ENCODE results near the gene WDR81.

WDR81 gene

GRCh38 chr17:1776857-1777256 lies 52.4 kb downstream of the WDR81 start:
- no peaks in the 10 kb centered on the region for H3K4me1 ChIP-seq (ENCODE audit: insufficient read depth, low read length, severe bottlenecking)
- no peak overlapping the region for H3K4me2 ChIP-seq (ENCODE audit: low read length)
- peaks cover 55% of the 10 kb centered on the region for H3K36me3 ChIP-seq (ENCODE audit: insufficient read depth, low read length)

GRCh38 chr17:1779571-1780131 lies 55.1 kb downstream of the WDR81 start:
- TF ChIP-seq EZH2 (IDR thresholded peaks at IDR 0.05; ENCODE audit: borderline replicate concordance, low read length) = no peak
- TF ChIP-seq CTCF (IDR thresholded peaks at IDR 0.05; ENCODE audit: low read length) = no peak
- Histone ChIP-seq H3K79me2 (ENCODE audit: insufficient read depth, low read length) (no peaks in the 10 kb centered on the region), H3K4me1 (ENCODE audit: insufficient read depth, low read length, severe bottlenecking) (peaks cover 21% of the 10 kb centered on the region), H2AFZ (ENCODE audit: low read length) (no peak overlapping the region), H3K9ac (ENCODE audit: low read length) (no peak overlapping the region), H3K36me3 (ENCODE audit: insufficient read depth, low read length) (peaks cover 82% of the 10 kb centered on the region), H3K27me3 (ENCODE audit: insufficient read depth, low read length) (no peaks in the 10 kb centered on the region), H3K4me3 (ENCODE audit: low read depth, low read length, poor library complexity, severe bottlenecking) (no peak overlapping the region), H3F3A (ENCODE audit: insufficient read depth, low read length) (no peaks in the 10 kb centered on the region), H3K27ac (ENCODE audit: low read depth, low read length, poor library complexity, severe bottlenecking) (no peak overlapping the region), H4K20me1 (ENCODE audit: insufficient read depth, low read length) (no peaks in the 10 kb centered on the region), H3K9me3 (ENCODE audit: low read length) (no peaks in the 10 kb centered on the region), H3K4me2 (ENCODE audit: low read length) (no peak overlapping the region), H3K9me2 (ENCODE audit: low read depth, low read length) (no peaks in the 10 kb centered on the region)

More at GRCh38 chr17:1776857-1777256, 52.4 kb downstream of the WDR81 start:
- Histone ChIP-seq H3K27me3 (ENCODE audit: insufficient read depth, low read length) (no peaks in the 10 kb centered on the region), H3K79me2 (ENCODE audit: insufficient read depth, low read length) (no peaks in the 10 kb centered on the region), H3K9me3 (ENCODE audit: low read length) (no peaks in the 10 kb centered on the region), H3K27ac (ENCODE audit: low read depth, low read length, poor library complexity, severe bottlenecking) (no peak overlapping the region), H3K9ac (ENCODE audit: low read length) (no peak overlapping the region), H3K4me3 (ENCODE audit: low read depth, low read length, poor library complexity, severe bottlenecking) (no peak overlapping the region), H2AFZ (ENCODE audit: low read length) (no peak overlapping the region), H4K20me1 (ENCODE audit: insufficient read depth, low read length) (no peaks in the 10 kb centered on the region), H3K9me2 (ENCODE audit: low read depth, low read length) (no peaks in the 10 kb centered on the region), H3F3A (ENCODE audit: insufficient read depth, low read length) (peaks cover 10% of the 10 kb centered on the region; the same call in 1 of the 2 replicates)
- TF ChIP-seq CTCF (IDR thresholded peaks at IDR 0.05; ENCODE audit: low read length) (no peak), EZH2 (IDR thresholded peaks at IDR 0.05; ENCODE audit: borderline replicate concordance, low read length) (no peak)

GRCh38 chr17:1782171-1782567 lies 57.7 kb downstream of the WDR81 start:
- H3K27ac ChIP-seq (ENCODE audit: low read depth, low read length, poor library complexity, severe bottlenecking) = peak overlapping the region; percentile 30
- H3K27me3 ChIP-seq (ENCODE audit: insufficient read depth, low read length) = no peaks in the 10 kb centered on the region
- H2AFZ ChIP-seq (ENCODE audit: low read length) = no peak overlapping the region
- H3K36me3 ChIP-seq (ENCODE audit: insufficient read depth, low read length) = peaks cover 87% of the 10 kb centered on the region
- no peaks in the 10 kb centered on the region for H3K9me2 ChIP-seq (ENCODE audit: low read depth, low read length)
- TF ChIP-seq CTCF (IDR thresholded peaks at IDR 0.05; ENCODE audit: low read length) (no peak), EZH2 (IDR thresholded peaks at IDR 0.05; ENCODE audit: borderline replicate concordance, low read length) (no peak)
- no peaks in the 10 kb centered on the region for H4K20me1 ChIP-seq (ENCODE audit: insufficient read depth, low read length)
- no peak overlapping the region for H3K9ac ChIP-seq (ENCODE audit: low read length)
- H3K4me1 ChIP-seq (ENCODE audit: insufficient read depth, low read length, severe bottlenecking) = peaks cover 21% of the 10 kb centered on the region
- no peaks in the 10 kb centered on the region for H3F3A ChIP-seq (ENCODE audit: insufficient read depth, low read length)
- no peak overlapping the region for H3K4me3 ChIP-seq (ENCODE audit: low read depth, low read length, poor library complexity, severe bottlenecking)
- H3K9me3 ChIP-seq (ENCODE audit: low read length) = no peaks in the 10 kb centered on the region
- no peaks in the 10 kb centered on the region for H3K79me2 ChIP-seq (ENCODE audit: insufficient read depth, low read length)
- no peak overlapping the region for H3K4me2 ChIP-seq (ENCODE audit: low read length)

All from OCI-LY1 (cell line).